G401 (cell line): ENCODE measurements around the gene PTPRK. TPM values are rescaled to one million over a fixed set of nuclear protein-coding genes. Genes with fewer than 3 reads are reported as not detected.
"Not testable (repeated sequence)": the region's sequence is repeated elsewhere in the genome, so short reads cannot be mapped to it uniquely, and the experiment has no call there.

Experiments used
- DNase-seq: peaks from one replicate; pipeline ENCODE4 v3.0.0-alpha.2; 2015; ENCODE audit warnings: low spot score
- in situ Hi-C: cut with HindIII; loops from 2 replicates; pipeline ENCODE4 v1.10.0; 2016; ENCODE audit warnings: low sequenced_read_pairs, mixed read lengths
- total RNA-seq: library from RNA; depleted of rRNA; stranded (reverse); fragments of >200 nt; shearing (Covaris generic); gene quantifications from 2 replicates; pipeline ENCODE4 v1.2.3, GENCODE V29; 2014

The PTPRK gene
- total RNA-seq, 1 experiment from 2014 or later = not detected

DNA sequence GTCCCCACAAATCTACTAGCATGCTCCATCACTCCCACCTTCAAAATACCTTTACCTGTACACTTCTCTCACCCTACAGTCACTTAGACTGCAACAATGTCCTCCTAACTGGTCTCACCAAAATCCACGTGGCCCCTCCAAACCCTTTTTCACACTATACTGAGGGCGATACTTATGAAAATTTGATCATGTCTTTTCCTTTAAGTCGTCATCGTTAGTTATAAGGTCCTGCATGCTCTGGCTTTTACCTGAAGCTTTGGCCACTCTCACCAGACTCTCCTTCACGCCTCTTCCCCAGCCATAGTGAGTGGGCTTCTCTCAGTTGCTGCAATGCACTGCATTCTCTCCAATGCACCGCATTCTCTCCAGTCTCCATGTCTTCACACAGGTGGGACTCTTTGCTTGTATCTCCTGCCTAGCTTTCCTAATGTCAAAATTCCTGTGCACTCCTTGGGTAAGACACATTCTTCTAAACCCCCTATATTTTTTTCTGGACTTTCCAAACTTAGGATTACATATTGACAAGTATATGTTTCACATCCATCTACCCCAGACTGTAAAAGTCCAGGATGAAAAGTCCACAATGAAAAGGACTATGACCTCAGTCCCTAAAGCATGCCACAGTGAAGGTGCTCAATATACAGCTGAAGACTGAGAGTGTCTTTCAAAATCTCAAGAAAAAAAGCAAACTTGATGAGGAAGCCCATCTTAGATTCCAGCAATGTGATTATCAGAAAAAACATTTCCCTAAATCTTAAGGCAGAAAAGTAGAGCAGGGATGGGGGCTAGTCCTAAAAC, 24.7 kb downstream of the PTPRK start:
- DNase-seq = no peak
- in situ Hi-C loops = no loop called here

DNA sequence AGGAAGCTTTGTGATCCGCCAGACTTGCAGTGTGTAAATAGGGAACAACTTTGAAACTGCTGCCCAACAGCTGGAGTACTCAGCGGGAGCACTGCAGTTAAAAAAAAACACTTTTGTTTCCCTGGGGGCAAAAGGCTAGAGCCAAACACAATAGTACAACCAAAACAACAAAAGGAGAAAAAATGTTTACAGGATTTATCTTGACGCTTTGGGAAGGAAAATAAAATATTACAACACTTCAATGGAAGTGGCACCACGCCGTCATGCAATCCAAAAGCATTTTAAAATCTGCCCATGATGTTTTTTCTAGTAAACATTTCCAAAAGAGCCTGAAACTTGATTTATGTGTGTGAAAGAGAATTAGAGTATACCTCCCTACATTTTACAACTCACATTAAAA, 26.0 kb downstream of the PTPRK start:
- no peak for DNase-seq

DNA sequence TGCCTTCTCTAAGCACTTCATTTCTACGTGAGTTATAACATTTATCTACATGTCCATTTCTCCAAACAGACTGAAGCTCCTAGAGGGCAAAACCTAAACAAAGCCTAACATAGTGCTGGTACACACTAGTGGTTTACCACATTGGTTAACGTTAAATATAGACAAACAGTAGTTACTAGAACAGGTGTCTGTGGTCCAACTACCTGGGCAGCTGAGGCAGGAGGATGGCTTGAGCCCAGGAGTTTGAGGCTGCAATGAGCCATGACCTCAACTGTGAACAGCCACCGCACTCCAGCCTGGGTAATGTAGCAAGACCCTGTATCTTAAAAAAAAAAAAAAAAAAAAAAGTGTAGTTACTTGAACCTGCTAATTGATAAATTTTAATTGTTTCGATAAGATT, 26.5 kb downstream of the PTPRK start:
- no peak for DNase-seq
- in situ Hi-C loops = no loop called here

More for the DNA sequence above, 26.0 kb downstream of the PTPRK start:
- in situ Hi-C loops = no loop called here

DNA sequence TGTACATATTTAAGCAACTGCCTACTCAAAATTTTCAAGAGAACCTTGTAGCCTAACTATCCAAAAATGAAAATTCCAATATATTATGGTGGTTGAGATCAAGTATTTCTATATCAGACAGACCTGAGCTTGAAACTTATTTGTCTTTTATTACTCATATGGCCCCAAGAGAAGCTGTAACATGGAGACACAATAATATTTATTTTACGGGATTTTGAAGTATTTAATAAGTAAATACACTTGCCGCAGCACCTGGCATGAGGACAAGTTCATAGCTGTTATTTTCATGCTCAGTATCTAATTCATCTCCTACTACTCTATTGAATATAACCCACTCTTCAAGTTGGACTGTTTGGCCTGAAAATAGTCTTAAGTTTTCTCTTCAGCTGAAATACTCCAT, 28.0 kb downstream of the PTPRK start:
- DNase-seq = no peak
- in situ Hi-C loops = no loop called here

DNA sequence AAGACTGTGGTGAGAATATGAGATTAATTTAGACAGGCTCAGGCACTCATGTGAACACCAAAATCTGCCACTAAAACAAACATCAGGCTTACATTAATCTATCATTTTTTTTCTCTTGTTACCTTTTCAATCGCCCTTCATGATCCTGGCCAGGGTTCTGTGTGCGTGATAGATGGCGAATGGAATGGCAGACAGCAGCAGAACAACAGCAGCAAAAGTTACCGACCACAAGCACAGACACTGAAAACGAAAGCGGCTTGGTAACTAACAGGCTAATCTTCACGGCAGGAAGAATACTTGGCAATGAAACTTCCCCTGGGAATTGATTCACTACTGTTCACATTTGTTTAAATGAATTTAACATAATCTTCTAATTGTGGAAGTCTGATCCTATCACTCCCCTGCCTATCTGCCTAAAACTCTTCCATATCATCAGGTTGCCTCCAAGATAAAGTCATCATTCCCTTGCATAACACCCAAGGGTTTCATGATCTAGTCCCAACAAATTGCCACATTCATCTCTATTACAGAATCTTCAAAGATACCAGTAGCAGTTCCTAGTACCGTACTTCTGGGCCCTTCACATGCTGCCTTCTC, 28.7 kb downstream of the PTPRK start:
- in situ Hi-C loops = no loop called here

DNA sequence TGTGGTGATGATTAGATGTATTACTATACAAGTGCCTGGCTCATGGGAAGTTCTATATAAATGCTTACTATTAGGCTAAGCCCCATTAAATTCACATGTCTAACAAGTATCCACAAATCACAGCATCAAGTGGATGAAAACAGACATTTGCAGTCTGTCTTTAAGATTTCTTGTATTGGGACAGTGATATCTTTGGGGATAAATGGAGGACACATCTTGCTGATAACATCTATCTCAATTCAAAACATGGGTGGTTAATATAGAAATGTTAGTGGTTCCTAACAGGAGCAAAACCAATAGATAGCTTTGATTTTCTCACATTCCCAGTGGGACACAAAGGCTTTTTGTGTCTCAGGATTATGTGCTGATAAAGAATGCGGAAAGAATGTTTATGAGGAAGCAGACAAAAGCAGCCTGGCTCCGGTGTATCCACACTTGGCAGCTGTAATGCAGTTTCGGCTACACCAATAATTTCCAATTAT, 29.3 kb downstream of the PTPRK start:
- in situ Hi-C loops = no loop called here
- DNase-seq = no peak

More for the DNA sequence above, 28.7 kb downstream of the PTPRK start:
- DNase-seq = no peak

DNA sequence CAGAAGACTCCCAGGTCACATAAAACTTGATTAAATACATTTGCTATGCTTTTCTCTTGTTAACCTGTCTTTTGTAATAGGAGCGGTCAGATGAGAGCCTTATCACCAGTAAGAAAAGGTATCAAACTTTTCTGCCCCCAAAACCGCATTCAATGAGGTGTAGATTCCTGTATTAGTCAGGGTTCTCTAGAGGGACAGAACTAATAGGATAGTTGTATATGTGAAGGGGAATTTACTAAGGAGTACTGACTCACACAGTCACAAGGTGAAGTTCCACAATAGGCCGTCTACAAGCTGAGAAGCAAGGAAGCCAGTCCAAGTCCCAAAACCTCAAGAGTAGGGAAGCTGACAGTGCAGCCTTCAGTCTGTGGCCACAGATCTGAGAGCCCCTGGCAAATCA, 32.7 kb downstream of the PTPRK start:
- in situ Hi-C loops = no loop called here
- DNase-seq = no peak

DNA sequence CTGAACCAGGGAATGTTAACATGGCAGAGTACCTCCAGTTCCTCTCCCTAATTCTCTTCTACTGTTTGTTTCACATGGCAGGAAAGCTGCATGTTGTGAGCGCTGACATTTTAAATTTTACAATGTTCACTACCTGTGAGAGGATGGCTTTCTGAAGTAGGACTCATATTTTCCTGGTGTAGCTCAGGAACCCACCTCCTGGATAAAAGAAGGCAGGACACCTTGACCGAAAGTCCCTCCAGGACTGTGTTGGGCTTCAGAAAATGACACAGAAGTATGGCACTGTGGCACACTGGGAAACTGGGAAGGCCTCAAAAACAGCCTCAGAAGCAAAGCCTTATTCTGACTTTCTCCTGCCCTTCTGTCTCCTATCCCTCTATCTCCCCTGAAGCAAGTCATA, 33.3 kb downstream of the PTPRK start:
- DNase-seq = no peak
- in situ Hi-C loops = no loop called here

DNA sequence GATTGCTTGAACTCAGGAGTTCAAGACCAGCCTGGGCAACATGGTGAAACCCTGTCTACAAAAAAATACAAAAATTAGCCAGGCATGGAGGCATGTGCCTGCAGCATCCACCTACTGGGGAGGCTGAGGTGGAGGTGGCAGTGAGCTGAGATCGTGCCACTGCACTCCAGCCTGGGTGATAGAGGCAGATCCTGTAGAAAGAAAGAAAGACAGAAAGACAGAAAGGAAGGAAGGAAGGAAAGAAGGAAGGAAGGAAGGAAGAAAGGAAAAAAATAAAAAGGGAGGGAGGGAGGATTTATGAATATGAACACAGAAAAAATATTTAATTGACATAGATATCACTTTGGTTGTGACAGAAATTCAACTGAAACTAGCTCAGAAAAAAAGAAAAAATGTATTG, 33.8 kb downstream of the PTPRK start:
- in situ Hi-C loops, DNase-seq: not testable (repeated sequence)

DNA sequence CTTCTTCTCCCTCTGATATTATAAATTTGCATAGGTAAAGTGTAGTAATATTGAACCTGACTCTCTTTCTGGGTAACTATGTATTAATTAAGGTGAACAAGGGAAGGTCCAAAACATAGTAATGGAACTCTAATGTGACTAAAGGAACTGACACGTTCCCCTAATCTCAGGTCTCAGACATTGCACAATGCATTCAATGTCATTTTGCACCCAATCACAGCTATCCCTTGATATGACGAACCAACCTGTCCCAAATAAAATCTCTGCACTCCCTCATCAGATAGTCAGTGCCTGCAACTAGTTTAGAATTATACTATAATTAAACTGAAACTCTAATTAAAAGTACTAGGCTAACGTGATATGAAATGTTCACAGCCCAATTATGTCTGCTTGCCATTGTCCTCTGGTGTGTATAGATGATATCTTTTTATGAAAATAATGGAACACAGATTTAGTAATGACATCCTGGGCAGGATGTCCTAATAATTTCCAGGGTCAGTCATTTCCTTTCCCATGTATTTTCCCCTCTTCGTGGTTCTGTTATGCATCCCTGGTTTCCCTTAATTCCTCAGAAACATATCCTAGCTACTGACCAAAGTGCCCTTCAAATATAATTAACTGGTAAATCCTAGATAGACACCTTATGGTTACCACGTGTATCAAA, 36.8 kb downstream of the PTPRK start:
- no peak for DNase-seq
- in situ Hi-C loops = no loop called here

DNA sequence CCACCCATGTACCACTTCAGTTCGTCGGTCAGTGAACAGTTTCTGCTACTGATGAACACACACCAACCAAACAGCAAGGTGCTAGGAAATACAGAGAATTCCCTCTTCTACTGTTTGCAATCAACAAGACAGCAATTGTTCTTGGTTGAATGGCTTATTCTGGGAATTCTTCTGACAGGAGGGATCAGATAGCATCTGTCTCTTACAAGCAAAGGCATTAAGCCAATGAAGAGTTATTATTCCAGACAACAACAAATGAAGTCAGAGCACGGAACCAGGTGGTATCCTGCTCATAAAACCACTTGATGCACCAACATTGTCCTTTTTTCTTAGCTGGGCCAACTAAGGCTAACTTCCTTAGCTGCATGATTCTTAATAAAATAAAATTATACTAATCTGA, 37.8 kb downstream of the PTPRK start:
- in situ Hi-C loops = no loop called here
- DNase-seq = no peak

DNA sequence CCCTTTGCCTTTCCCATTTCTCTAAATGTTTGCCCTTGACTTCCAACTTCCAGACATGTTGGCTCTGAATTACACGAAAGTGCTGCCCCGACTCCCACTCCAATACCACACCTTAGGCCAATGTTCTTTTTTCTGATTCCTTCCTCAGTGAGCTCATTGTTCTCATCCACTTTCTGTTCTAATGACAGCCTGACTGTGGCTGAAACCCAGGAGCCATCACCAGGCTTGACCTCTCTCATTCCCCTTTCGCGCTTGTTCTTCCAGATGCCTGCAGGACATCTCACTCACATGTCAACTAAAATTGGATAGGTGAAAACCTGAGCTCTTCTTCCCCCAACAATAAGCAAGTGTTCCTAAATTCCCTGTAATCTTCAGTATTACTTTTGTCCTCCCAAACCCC, 40.4 kb downstream of the PTPRK start:
- DNase-seq = no peak
- in situ Hi-C loops = no loop called here

DNA sequence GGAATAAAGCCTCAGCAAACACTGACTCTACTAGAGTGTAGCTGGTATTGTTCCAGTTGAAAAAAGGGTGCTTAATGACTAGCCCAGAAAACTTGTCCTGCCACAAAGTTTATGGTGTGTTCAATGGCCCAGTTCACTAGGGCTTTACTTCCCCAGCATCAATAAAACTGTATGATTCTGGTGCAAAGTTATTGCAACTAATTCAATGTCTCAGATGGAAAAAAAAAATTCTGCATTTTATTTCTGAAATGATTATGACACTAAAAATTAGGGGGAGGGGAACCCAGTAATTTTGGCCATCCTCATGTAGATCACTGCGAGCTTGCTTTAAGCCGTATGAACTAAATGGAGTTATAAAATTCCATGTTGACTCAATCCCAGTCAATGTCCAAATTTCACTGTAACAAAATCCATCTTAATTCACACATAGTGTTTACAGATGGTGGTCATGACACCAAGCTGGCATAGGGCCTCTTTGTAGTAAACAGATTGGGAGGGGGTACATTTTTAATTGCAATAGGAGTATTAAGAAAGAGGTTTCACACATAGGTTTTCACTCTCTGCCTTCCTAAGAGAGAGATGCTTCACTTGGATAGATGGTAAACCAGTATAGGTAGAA, 41.2 kb downstream of the PTPRK start:
- DNase-seq = no peak
- in situ Hi-C loops = no loop called here

DNA sequence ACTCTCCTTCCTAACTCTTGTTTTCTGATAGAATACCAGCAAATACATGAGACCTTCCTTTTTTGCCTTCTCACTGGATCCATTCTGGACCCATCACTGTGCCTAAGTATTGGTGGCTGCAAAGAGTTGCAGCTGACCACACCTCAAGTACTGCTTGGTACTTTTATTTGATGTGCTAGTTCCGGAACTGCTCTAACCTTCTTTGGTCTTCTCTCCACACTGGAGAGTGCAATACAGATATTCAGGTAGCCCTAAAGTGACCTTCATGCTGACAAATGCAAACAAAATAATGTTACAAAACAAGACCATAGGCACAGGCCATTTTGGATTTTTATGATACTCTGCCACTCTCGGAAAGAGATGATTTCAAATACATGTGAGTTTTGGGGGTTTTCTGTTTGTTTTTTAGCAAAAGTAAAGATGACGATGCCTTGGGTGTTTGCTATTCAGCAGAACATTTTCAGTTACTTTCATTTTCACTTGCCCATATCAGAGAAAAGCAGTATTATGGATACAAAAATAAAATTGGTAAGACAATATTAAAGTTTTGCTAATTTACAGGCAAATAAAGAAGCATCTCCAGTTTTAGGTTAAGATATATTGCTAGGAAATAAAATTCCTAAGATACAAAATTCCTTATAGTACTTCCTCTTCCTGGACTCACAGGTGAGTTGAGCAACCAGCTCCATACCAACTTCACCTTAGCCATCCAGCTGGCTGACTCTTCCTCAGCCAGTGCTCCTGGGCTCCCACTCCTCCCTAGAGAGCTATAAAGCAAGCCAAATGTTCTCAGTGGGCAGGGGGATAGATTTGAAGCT, 42.0 kb downstream of the PTPRK start:
- no peak for DNase-seq
- in situ Hi-C loops = no loop called here

DNA sequence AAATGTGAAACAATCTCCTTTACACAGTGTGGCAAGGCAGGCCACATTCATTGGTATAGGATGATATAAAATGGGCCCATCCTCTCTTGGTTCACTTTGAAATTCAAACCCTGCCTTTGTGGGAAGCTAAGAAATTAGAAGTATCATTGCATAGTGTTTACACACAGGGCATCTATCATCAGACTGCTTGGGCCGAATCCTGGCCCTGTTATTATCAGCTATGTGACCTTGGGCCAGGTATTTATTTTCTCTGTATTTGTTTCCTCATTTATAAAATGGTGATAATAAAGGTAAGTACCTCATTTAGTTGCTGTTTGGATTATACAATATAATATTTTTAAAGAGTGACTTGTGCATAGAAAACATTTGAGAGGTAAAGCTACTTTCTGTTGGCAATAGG, 45.5 kb downstream of the PTPRK start:
- in situ Hi-C loops = no loop called here
- no peak for DNase-seq

DNA sequence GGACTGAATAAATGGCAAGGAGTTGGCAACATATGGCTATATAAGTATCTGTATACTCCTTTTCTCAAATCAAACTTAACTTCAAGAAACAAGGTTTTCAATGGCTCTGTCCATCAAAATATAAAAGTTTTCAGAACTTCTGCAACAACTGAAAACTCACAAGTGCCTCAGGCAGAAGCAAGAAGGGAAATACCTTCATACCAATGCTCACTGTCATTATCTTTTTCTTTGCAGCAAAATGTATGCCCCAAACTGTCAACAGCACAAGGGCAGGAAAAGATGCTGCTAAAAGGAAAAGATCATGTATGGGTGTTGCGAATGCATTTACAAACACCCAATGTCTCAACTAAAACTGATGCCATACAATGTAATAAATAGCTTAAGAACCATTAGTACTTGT, 45.9 kb downstream of the PTPRK start:
- in situ Hi-C loops = no loop called here
- no peak for DNase-seq

DNA sequence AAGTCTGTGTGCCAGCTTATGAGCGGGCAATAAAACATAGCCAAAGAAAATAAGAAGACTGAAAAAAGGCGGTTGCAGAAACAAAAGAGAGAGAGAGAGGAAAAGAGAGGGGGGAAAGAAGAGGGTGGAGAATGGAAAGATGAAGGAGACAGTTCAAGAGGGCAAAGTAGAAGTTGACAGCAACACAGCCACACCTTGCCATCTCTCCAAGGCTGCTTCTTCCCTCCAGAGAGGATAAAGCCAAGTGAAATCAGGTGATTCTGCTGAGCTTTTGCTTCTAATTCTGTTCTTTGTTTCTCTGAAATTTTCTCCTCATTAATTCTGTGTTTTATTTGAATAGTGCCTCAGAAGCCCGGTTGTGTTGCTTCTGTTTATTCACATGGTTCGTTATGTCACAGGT, 48.5 kb downstream of the PTPRK start:
- in situ Hi-C loops = no loop called here
- DNase-seq = no peak

DNA sequence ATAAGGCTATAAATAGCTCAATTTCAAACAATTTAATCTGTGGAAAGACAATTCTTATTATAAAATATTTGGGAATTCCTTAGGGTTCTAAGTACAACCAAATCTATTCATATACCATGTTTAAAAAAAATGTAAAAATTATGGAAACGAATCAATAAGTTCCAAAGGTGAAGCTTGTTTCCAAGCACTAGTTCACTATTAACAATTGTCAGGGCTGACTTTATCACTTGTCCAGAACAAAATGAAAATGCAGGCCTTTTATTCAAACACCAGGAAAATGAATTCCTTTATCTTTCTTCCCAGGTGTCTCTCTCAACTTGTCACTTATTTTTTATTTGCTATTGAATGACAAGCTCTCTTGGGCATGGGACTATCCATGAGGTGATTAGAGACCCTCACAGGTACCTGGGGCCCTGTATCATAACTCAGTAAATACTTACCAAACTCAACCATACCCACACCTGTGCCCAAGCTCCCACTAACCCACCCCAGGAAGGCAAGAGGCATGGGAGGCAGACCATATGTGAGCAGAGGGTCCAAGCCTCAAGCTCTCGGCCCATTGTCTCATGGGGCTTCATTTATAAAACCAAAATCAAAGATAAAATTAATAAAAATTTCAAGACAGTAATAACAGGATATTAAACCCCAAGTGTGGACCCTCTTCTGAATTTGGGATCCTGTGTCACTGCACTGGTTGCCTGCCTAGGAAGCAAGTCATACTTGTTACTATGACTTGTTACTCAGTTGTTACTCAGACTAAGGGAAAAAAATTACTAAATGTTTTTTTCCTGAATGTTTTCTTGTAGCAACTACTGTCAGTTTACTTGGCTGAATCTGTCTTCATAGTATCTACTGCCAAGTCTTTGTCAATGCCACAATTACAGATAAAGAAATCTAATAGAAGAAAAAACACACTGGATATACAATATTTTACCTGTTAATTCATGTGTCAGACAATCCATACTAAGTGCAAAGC, 54.7 kb downstream of the PTPRK start:
- DNase-seq = no peak
- in situ Hi-C loops = no loop called here
